Nephron progenitor cell (in vitro differentiated cells): ENCODE measurements around the gene EIF4EBP3.

Source experiments
- DNase-seq: peaks from one replicate; pipeline ENCODE4 v3.0.0; 2021
- H3K27ac Mint-ChIP-seq: 2 replicates; pipeline ENCODE4 v1.8.0; 2021; ENCODE audit warnings: mild to moderate bottlenecking, moderate library complexity, mixed read lengths
- H3K27me3 Mint-ChIP-seq: 2 replicates; pipeline ENCODE4 v1.8.0; 2021; ENCODE audit warnings: mild to moderate bottlenecking, low read depth, mixed read lengths; ENCODE audit not compliant: poor library complexity
- H3K36me3 Mint-ChIP-seq: 2 replicates; pipeline ENCODE4 v1.8.0; 2021; ENCODE audit warnings: low read depth, mixed read lengths
- H3K4me1 Mint-ChIP-seq: 2 replicates; pipeline ENCODE4 v1.8.0; 2021; ENCODE audit warnings: mixed read lengths
- H3K4me3 Mint-ChIP-seq: 2 replicates; pipeline ENCODE4 v1.8.0; 2021; ENCODE audit warnings: mild to moderate bottlenecking, moderate library complexity, mixed read lengths
- H3K9me3 Mint-ChIP-seq: 2 replicates; pipeline ENCODE4 v1.8.0; 2021; ENCODE audit warnings: mild to moderate bottlenecking, moderate library complexity, mixed read lengths
- TF ChIP-seq, protein P1 (sequence below): fragments of 200-600 bp; sonication (generic); IDR thresholded peaks from 2 replicates; pipeline ENCODE4 v1.5.0; 2021; ENCODE audit warnings: antibody characterized with exemption

The EIF4EBP3 gene

DNA sequence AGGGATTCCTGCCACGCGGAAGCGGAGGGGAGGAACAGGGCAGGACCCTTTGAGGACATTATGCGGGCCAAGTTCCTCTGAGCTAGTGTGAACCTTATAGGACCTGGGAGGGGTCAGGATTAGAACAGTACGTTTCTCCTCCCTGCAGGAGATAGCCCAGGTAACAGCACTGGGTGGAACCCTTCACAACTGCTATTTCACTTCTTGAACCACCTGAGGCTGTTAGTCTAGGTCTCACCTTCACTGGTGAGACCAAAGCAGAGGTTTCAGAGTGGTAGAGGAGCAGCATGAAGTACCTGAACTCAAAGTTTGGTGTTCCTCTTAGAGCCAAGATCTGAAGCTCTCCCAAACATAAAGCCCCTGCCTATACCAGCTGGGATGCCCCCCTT, 832 bp downstream of the EIF4EBP3 start:
- peak overlapping the region; percentile 77 for H3K4me3 Mint-ChIP-seq
- TF ChIP-seq, protein P1, sequence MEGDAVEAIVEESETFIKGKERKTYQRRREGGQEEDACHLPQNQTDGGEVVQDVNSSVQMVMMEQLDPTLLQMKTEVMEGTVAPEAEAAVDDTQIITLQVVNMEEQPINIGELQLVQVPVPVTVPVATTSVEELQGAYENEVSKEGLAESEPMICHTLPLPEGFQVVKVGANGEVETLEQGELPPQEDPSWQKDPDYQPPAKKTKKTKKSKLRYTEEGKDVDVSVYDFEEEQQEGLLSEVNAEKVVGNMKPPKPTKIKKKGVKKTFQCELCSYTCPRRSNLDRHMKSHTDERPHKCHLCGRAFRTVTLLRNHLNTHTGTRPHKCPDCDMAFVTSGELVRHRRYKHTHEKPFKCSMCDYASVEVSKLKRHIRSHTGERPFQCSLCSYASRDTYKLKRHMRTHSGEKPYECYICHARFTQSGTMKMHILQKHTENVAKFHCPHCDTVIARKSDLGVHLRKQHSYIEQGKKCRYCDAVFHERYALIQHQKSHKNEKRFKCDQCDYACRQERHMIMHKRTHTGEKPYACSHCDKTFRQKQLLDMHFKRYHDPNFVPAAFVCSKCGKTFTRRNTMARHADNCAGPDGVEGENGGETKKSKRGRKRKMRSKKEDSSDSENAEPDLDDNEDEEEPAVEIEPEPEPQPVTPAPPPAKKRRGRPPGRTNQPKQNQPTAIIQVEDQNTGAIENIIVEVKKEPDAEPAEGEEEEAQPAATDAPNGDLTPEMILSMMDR = no peak
- H3K4me1 Mint-ChIP-seq = peaks cover 31% of the 10 kb centered on the region
- H3K27me3 Mint-ChIP-seq = no peaks in the 10 kb centered on the region
- no peak for DNase-seq
- peaks cover 50% of the 10 kb centered on the region for H3K36me3 Mint-ChIP-seq
- peak overlapping the region; percentile 92 for H3K27ac Mint-ChIP-seq
- H3K9me3 Mint-ChIP-seq = no peaks in the 10 kb centered on the region

DNA sequence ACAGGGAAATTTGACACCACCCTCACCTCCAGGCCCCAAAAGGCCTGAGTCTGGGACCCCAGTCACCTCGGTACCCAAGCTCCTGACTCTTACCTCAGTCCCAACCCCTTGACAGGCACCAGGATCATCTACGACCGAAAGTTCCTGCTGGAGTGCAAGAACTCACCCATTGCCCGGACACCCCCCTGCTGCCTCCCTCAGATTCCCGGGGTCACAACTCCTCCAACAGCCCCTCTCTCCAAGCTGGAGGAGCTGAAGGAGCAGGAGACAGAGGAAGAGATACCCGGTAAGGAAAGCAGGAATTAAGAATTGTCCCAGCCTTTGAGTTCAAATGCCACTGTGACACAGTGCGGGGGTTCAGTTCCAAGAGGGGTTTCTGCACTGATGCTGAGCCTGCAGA, 1.3 kb downstream of the EIF4EBP3 start:
- H3K9me3 Mint-ChIP-seq = no peaks in the 10 kb centered on the region
- no peak for DNase-seq
- peaks cover 48% of the 10 kb centered on the region for H3K36me3 Mint-ChIP-seq
- TF ChIP-seq, protein P1 = no peak
- H3K4me1 Mint-ChIP-seq = peaks cover 36% of the 10 kb centered on the region
- peak overlapping the region; percentile 77 for H3K4me3 Mint-ChIP-seq
- H3K27ac Mint-ChIP-seq = no peak overlapping the region
- no peaks in the 10 kb centered on the region for H3K27me3 Mint-ChIP-seq

DNA sequence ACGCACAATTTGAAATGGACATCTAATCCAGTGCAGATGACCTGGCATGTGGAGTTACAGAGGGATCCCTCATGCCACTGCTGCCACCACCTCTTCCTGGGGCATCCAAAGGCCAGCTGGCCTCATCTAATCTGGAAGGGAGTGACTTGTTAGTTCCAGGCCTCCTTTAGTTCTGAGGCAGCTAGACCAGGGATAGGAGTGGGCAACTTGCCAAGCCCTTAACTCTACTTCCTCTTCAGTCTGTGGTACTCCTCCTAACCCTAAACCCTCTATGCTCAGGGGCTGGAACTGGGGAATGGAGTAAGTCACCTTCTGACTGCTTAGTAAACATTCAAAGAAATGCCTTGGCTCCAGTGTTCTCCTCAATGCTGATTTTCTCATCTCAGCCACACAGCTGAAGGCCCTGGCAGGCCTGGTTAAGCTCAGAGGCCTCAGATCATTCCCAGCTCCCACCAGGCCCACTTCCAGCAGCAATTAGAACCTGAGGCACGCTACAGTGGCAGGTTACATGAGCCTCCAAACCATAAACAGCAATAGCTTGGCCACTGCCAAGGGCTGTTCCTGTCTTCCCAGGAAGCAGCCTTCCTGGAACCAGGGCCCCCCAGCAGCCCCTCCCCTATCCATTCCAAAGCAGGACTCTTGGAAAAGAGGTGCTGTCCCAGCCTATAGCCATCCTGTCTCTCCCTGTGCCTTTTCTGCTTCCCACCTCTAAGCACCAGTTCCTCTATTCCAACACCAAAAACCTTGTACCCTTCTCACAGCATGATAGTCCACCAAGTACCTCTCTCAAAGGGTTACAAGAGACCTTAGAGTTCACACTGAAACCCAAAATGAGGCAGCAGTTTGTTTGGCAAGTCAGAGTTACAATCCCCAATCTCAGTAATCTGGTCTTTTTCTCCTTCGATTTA, 2.0 kb downstream of the EIF4EBP3 start:
- Mint-ChIP-seq H3K27ac (peak overlapping the region; percentile 93), H3K36me3 (peaks cover 45% of the 10 kb centered on the region), H3K9me3 (no peaks in the 10 kb centered on the region), H3K4me1 (peaks cover 39% of the 10 kb centered on the region), H3K4me3 (no peak overlapping the region), H3K27me3 (no peaks in the 10 kb centered on the region)
- TF ChIP-seq, protein P1 = no peak
- no peak for DNase-seq

DNA sequence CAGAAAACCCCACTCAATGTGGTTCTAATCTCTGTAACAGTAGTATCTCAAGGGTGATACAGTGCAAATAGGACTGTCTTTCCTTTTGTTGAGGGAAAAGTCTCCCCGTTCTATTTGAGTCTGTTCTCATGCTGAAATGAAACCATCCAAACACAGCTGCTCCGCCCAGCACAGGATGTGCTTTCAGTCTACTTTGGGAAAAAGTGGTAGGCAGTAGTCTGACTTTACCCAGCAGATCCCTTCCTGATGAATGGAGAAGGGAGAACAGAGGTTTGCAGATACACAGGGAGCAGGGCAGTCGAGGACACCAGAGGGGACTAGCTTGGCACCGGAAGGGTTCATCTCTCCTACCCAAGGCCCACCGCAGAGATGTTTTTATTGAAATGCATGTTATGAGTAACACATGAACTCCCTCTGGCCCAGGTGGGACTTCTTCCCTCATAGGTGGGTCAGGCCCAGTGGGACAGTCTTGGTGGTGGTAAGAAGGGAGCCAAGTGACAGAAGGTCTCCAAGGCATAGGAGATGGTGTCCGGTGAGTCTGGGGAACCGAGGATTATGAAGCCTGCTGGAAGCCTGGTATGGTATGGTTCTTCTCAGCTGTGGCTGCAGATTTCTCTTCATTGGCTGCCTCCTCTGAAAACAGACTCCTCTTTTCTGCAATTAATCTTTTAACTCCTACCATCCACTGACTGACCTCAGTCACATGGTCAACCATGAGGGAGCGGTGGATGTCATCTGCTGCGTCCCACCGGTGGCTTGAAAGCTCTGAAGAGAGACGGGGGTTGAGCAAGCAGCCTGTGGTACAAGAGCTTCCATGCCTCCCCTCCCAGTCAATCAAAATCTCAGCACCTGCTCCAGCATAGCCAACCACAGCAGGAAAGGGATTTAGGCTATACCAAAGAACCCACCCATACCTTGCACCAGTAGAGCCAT, 3.0 kb downstream of the EIF4EBP3 start:
- H3K4me1 Mint-ChIP-seq = peaks cover 44% of the 10 kb centered on the region

DNA sequence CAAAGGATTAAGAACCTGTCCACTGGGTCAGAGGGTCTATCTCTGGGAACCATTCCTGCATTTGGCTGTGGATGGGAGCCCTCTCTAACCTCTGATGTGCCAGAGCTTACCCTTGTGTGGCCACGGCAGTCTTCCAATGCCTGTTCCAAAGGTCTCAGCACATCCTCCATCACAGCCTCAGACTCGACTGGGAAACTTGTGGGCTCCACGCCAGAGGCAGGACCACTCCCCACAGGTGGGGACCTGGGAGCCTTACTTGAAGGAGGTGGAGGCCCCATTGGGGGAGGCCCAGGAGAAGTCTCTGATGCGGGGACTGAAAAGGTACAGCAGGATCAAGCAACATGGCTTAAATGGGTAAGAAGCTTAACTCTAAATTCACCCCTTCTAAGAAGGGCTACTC, 4.4 kb downstream of the EIF4EBP3 start:
- DNase-seq = no peak

More for the DNA sequence above, 3.0 kb downstream of the EIF4EBP3 start:
- H3K27me3 Mint-ChIP-seq = no peaks in the 10 kb centered on the region
- TF ChIP-seq, protein P1 = no peak
- peaks cover 45% of the 10 kb centered on the region for H3K36me3 Mint-ChIP-seq
- H3K27ac Mint-ChIP-seq = no peak overlapping the region
- no peaks in the 10 kb centered on the region for H3K9me3 Mint-ChIP-seq
- no peak overlapping the region for H3K4me3 Mint-ChIP-seq
- DNase-seq = no peak

More for the DNA sequence above, 4.4 kb downstream of the EIF4EBP3 start:
- Mint-ChIP-seq H3K27me3 (no peaks in the 10 kb centered on the region), H3K36me3 (peaks cover 48% of the 10 kb centered on the region), H3K9me3 (no peaks in the 10 kb centered on the region), H3K4me3 (no peak overlapping the region), H3K27ac (no peak overlapping the region), H3K4me1 (peaks cover 47% of the 10 kb centered on the region)
- TF ChIP-seq, protein P1 = no peak
